ENCODE results near the gene HELZ2.
"Not testable (repeated sequence)": the region's sequence is repeated elsewhere in the genome, so short reads cannot be mapped to it uniquely, and the experiment has no call there.

Gene HELZ2

DNA sequence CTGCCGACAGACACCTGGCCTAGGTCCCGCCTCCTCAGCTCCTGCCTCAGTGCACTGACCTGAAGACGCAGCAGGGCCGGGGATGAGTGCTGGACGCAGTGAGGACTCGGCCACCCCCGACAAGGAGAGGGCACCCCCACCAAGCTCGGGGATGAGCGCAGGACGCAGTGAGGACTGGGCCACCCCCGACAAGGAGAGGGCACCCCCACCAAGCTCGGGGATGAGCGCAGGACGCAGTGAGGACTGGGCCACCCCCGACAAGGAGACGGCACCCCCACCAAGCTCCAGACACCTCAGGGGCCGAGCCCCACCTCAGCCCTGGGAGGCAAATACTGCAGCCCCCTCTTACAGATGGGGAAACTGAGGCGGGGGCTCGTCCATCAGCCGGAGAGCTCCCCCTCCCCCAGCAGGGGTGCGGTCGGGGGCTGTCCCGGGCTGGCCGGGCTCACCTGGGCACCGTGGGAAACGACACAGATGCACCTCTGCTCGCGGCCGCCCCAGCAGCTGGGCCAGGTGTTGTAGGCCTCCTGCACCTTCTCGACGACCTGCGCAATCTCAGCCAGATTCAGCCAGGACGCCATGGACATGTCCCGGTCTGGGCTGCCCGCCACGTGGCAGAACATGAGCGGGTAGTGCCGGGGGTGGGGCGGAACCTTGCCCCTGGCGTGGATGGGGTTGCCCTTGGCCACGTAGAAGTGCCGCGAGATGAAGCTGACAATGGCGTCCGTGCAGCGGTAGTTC lies 7.5 kb downstream of the HELZ2 start:
- no peak for DNase-seq (ENCODE audit: low read depth in 2 of 2)

GRCh38 chr20:63565699-63566335 lies 8.2 kb downstream of the HELZ2 start:
- no peak for DNase-seq (ENCODE audit: low read depth in 2 of 2)

- no peak for DNase-seq (ENCODE audit: low read depth in 2 of 2)
Measured at GRCh38 chr20:63565021-63565698, 8.9 kb downstream of the HELZ2 start.

GRCh38 chr20:63564036-63564810 lies 9.8 kb downstream of the HELZ2 start:
- no peak for DNase-seq (ENCODE audit: low read depth in 2 of 2)

GRCh38 chr20:63563225-63563935 lies 10.7 kb downstream of the HELZ2 start:
- no peak for DNase-seq (ENCODE audit: low read depth in 2 of 2)

GRCh38 chr20:63562461-63563224 lies 11.4 kb downstream of the HELZ2 start:
- no peak for DNase-seq (ENCODE audit: low read depth in 2 of 2)

GRCh38 chr20:63561624-63562396 lies 12.2 kb downstream of the HELZ2 start:
- no peak for DNase-seq (ENCODE audit: low read depth in 2 of 2)

- no peak for DNase-seq (ENCODE audit: low read depth in 2 of 2)
Measured at GRCh38 chr20:63560856-63561609, 13.0 kb downstream of the HELZ2 start.

- DNase-seq (ENCODE audit: low read depth in 2 of 2) = no peak
Measured at GRCh38 chr20:63560333-63560805, 13.7 kb downstream of the HELZ2 start.

GRCh38 chr20:63559485-63560332 lies 14.3 kb downstream of the HELZ2 start:
- not testable (repeated sequence) for DNase-seq (ENCODE audit: low read depth in 2 of 2)

- DNase-seq (ENCODE audit: low read depth in 2 of 2) = no peak
Measured at GRCh38 chr20:63558804-63559484, 15.1 kb downstream of the HELZ2 start.

DNA sequence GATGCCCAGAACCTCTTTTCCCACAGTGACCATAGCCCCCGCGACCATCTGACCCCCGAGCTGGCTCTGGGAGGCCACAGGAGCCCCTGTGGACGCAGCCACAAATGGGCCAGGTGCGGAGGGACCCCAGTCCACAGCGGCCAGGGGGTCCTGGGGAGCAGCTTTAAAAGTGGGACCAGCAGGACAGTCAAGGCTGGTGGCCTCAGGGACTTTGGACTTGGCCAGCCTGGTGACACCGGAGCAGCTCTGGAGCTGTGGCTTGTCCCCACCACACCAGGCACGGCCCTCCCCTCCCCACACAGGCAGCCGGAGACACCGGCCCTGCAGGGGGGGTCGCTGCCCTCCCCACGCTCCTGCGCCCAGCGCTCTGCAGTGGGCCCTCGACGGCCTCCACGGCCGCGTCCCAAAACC lies 16.6 kb downstream of the HELZ2 start:
- DNase-seq (ENCODE audit: low read depth in 2 of 2) = no peak

- no peak for DNase-seq (ENCODE audit: low read depth in 2 of 2)
Measured at GRCh38 chr20:63556873-63557478, 17.1 kb downstream of the HELZ2 start.

DNA sequence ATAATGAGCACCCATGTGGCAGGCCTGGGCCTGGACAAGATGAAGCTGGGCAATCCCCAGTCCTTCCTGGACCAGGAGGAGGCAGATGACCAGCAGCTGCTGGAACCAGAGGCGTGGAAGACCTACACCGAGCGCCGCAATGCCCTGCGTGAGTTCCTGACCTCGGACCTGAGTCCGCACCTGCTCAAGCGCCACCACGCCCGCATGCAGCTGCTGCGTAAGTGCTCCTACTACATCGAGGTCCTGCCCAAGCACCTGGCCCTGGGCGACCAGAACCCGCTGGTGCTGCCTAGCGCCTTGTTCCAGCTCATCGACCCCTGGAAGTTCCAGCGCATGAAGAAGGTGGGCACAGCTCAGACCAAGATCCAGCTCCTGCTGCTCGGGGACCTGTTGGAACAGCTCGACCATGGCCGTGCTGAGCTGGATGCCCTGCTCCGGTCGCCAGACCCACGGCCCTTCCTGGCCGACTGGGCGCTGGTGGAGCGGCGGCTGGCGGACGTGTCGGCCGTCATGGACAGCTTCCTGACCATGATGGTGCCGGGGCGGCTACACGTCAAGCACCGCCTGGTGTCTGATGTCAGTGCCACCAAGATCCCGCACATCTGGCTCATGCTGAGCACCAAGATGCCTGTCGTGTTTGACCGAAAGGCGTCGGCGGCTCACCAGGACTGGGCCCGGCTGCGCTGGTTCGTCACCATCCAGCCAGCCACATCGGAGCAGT lies 18.2 kb downstream of the HELZ2 start:
- no peak for DNase-seq (ENCODE audit: low read depth in 2 of 2)

DNA sequence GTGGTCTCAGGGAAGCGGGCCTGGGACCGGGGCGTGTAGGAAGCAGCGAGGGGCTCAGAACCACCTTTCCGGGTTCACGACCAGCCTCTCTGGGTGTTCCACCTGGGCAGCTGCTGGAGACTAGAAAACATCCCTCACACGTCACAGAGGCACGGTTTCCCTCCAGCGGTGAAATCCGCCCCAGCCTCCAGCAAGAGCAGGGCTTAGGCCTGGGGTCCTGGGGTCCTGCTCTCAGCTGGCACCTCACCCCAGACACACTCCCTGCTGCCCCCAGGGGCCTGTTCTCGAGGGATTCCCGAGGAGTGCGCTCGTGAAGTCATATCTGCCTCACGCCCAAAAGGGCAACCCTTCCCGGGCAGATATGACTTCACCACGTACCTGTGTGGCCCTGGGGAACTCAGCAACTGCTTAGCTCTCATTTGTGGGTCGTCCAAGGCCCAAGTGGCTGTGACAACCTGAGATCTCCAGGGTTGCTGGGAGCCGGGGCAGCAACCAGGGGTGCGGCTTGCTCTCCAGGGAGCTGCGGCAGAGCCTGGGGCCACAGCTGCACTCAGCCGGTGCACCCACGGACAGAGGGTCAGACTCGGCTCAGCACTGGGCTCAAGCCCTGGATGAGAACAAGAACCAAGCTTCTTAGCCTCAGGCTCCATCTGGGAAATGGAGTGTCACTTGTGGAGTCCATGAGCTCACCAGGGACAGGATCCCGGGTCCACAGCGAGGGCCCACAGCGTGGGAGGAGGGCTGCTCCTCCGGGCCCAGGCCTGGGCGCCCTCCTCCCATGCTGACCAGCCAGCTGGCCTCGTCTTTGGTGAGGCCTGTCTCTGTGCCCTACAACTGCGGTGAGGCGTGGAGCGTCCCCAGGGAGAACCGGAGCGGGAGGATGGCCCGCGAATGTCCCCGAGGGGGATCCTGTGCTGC lies 19.4 kb downstream of the HELZ2 start:
- no peak for DNase-seq (ENCODE audit: low read depth in 2 of 2)
